ENCODE measurements around the gene NLRC3. TPM values are rescaled to one million over a fixed set of nuclear protein-coding genes. Genes with fewer than 3 reads are reported as not detected.

NLRC3 gene
- total and polyA plus RNA-seq, 2 donors from 2014 or later: 0.52 to 5.3 TPM

- peak in 1 of 5 donors; percentile 21 for DNase-seq
- no peak overlapping the region for H3K27ac ChIP-seq (ENCODE audit: low read depth in 2 of 2, low read length in 2 of 2)
- intact Hi-C loops (cut with DNase I): no loop called here
- no peaks in the 10 kb centered on the region for H3K27me3 ChIP-seq (ENCODE audit: control insufficient read depth, insufficient read depth, low read length)
- FAIRE-seq: no peak
- no peaks in the 10 kb centered on the region for H3K9me3 ChIP-seq (ENCODE audit: control insufficient read depth in 2 of 3, insufficient read depth in 1 of 3, low read length in 3 of 3)
- H3K4me1 ChIP-seq (ENCODE audit: control insufficient read depth in 2 of 3, insufficient read depth in 2 of 3, low read depth in 1 of 3, low read length in 3 of 3): no peaks in the 10 kb centered on the region
- H3K4me3 ChIP-seq (ENCODE audit: low read length in 3 of 3): no peak overlapping the region
- TF ChIP-seq, protein P1, sequence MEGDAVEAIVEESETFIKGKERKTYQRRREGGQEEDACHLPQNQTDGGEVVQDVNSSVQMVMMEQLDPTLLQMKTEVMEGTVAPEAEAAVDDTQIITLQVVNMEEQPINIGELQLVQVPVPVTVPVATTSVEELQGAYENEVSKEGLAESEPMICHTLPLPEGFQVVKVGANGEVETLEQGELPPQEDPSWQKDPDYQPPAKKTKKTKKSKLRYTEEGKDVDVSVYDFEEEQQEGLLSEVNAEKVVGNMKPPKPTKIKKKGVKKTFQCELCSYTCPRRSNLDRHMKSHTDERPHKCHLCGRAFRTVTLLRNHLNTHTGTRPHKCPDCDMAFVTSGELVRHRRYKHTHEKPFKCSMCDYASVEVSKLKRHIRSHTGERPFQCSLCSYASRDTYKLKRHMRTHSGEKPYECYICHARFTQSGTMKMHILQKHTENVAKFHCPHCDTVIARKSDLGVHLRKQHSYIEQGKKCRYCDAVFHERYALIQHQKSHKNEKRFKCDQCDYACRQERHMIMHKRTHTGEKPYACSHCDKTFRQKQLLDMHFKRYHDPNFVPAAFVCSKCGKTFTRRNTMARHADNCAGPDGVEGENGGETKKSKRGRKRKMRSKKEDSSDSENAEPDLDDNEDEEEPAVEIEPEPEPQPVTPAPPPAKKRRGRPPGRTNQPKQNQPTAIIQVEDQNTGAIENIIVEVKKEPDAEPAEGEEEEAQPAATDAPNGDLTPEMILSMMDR (IDR thresholded peaks at IDR 0.05; ENCODE audit: borderline replicate concordance, extremely low read depth, insufficient read depth): no peak
- H3K36me3 ChIP-seq (ENCODE audit: control insufficient read depth in 2 of 3, insufficient read depth in 3 of 3, low read length in 3 of 3): peaks cover 0 to 8% (median 6%) of the 10 kb centered on the region in 3 donors
- H3K9ac ChIP-seq (ENCODE audit: low read length in 3 of 3): no peak overlapping the region
These were observed 21.9 kb upstream of the NLRC3 start for GRCh38 chr16:3599121-3599520.

DNA sequence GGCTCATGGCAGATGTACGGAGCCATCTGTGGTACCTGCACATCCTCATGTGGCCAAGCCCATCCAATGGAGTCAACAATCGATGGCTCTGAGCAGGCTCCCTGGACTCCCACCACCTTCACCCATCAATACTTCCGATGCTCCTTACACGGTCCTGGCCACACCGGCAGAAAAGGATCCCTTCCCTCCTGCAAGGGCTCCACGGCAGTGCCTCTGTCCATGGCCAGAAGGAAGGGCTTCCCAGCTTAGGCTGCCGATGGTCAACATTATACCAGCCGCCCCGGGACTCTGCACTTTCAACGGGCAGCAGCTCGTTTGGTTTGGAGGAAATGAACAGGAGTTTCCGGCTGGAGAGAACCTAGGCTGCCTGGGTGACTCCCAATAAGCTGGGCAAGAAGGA is 21.0 kb upstream of the NLRC3 start:
- H3K9me3 ChIP-seq (ENCODE audit: control insufficient read depth in 2 of 3, insufficient read depth in 1 of 3, low read length in 3 of 3): no peaks in the 10 kb centered on the region
- H3K4me1 ChIP-seq (ENCODE audit: control insufficient read depth in 2 of 3, insufficient read depth in 2 of 3, low read depth in 1 of 3, low read length in 3 of 3): no peaks in the 10 kb centered on the region
- intact Hi-C loops (cut with DNase I): no loop called here
- DNase-seq (no peak), FAIRE-seq (no peak)
- TF ChIP-seq, protein P1 (IDR thresholded peaks at IDR 0.05; ENCODE audit: borderline replicate concordance, extremely low read depth, insufficient read depth): no peak
- H3K27ac ChIP-seq (ENCODE audit: low read depth in 2 of 2, low read length in 2 of 2): no peak overlapping the region
- no peak overlapping the region for H3K9ac ChIP-seq (ENCODE audit: low read length in 3 of 3)
- H3K4me3 ChIP-seq (ENCODE audit: low read length in 3 of 3): no peak overlapping the region
- H3K36me3 ChIP-seq (ENCODE audit: control insufficient read depth in 2 of 3, insufficient read depth in 3 of 3, low read length in 3 of 3): peaks cover 0 to 6% (median 3%) of the 10 kb centered on the region in 3 donors
- no peaks in the 10 kb centered on the region for H3K27me3 ChIP-seq (ENCODE audit: control insufficient read depth, insufficient read depth, low read length)

DNA sequence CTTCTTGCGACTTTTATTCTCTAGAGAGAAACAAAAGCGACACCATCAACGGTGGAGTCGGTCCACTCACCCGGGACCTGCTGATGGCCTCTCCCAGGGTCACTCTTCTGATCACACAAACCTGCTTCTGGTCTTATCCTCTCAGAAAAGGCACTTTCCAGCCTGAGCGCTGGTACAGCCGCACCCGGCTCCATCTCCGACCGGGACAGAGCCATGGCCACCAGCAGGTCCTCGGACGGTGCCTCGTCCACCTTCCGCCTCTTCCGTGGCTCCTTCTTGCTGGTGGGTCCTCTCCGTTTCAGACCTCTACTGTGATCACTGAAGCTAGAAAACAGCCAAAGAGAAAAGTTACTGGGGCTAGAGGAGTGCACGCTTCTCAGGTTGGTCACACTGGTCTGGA is 20.5 kb upstream of the NLRC3 start:
- Histone ChIP-seq H3K27me3 (ENCODE audit: control insufficient read depth, insufficient read depth, low read length) (no peaks in the 10 kb centered on the region), H3K9ac (ENCODE audit: low read length in 3 of 3) (no peak overlapping the region), H3K4me3 (ENCODE audit: low read length in 3 of 3) (no peak overlapping the region), H3K4me1 (ENCODE audit: control insufficient read depth in 2 of 3, insufficient read depth in 2 of 3, low read depth in 1 of 3, low read length in 3 of 3) (no peaks in the 10 kb centered on the region), H3K9me3 (ENCODE audit: control insufficient read depth in 2 of 3, insufficient read depth in 1 of 3, low read length in 3 of 3) (no peaks in the 10 kb centered on the region), H3K27ac (ENCODE audit: low read depth in 2 of 2, low read length in 2 of 2) (no peak overlapping the region), H3K36me3 (ENCODE audit: control insufficient read depth in 2 of 3, insufficient read depth in 3 of 3, low read length in 3 of 3) (peaks cover 0 to 6% (median 2%) of the 10 kb centered on the region in 3 donors)
- TF ChIP-seq, protein P1 (IDR thresholded peaks at IDR 0.05; ENCODE audit: borderline replicate concordance, extremely low read depth, insufficient read depth): no peak
- intact Hi-C loops (cut with DNase I): no loop called here
- DNase-seq (peak in 1 of 5 donors; percentile 41), FAIRE-seq (no peak)

GRCh38 chr16:3597226-3597625 is 20.0 kb upstream of the NLRC3 start:
- Histone ChIP-seq H3K9me3 (ENCODE audit: control insufficient read depth in 2 of 3, insufficient read depth in 1 of 3, low read length in 3 of 3) (no peaks in the 10 kb centered on the region), H3K4me3 (ENCODE audit: low read length in 3 of 3) (no peak overlapping the region), H3K4me1 (ENCODE audit: control insufficient read depth in 2 of 3, insufficient read depth in 2 of 3, low read depth in 1 of 3, low read length in 3 of 3) (no peaks in the 10 kb centered on the region), H3K36me3 (ENCODE audit: control insufficient read depth in 2 of 3, insufficient read depth in 3 of 3, low read length in 3 of 3) (peaks cover 0 to 6% (median 0%) of the 10 kb centered on the region in 3 donors), H3K27ac (ENCODE audit: low read depth in 2 of 2, low read length in 2 of 2) (no peak overlapping the region), H3K27me3 (ENCODE audit: control insufficient read depth, insufficient read depth, low read length) (no peaks in the 10 kb centered on the region), H3K9ac (ENCODE audit: low read length in 3 of 3) (no peak overlapping the region)
- intact Hi-C loops (cut with DNase I): no loop called here
- FAIRE-seq (no peak), DNase-seq (peak in 1 of 5 donors; percentile 45)
- TF ChIP-seq, protein P1 (IDR thresholded peaks at IDR 0.05; ENCODE audit: borderline replicate concordance, extremely low read depth, insufficient read depth): no peak
